H1 (cell line): ENCODE measurements around the gene RBSN. TPM values are rescaled to one million over a fixed set of nuclear protein-coding genes. Genes with fewer than 3 reads are reported as not detected.

Experiments used
- ASH2L ChIP-seq: fragments of 200-600, 300-600 bp; sonication (generic); IDR thresholded peaks from one replicate; pipeline ENCODE4 v1.7.1; 2017; ENCODE audit warnings: low read length
- CEBPB ChIP-seq: IDR thresholded peaks from 2 replicates; pipeline ENCODE4 v1.6.1; 2012; ENCODE audit warnings: low read depth, low read length
- CTBP2 ChIP-seq: IDR thresholded peaks from 2 replicates; pipeline ENCODE4 v1.7.0; 2011; ENCODE audit warnings: borderline replicate concordance, mild to moderate bottlenecking, moderate library complexity, mixed read lengths, low read length; ENCODE audit not compliant: insufficient read depth, insufficient read length
- GTF2F1 ChIP-seq: IDR thresholded peaks from 2 replicates; pipeline ENCODE4 v1.6.1; 2012; ENCODE audit warnings: low read depth, low read length, improper control_type of control experiment, borderline replicate concordance
- JUN ChIP-seq: IDR thresholded peaks from 2 replicates; pipeline ENCODE4 v1.6.1; 2011; ENCODE audit warnings: low read depth, mild to moderate bottlenecking, improper control_type of control experiment, low read length
- KDM5A ChIP-seq: fragments of 200-600 bp; IDR thresholded peaks from 2 replicates; pipeline ENCODE4 v1.7.1; 2012; ENCODE audit warnings: mild to moderate bottlenecking, low read length, inconsistent platforms, mixed read lengths
- SIN3A ChIP-seq, 2 experiments: IDR thresholded peaks in 1 of 2; conservative IDR thresholded peaks in 1 of 2; 2 replicates each; pipeline ENCODE4 v1.6.1; 2011 to 2012; ENCODE audit warnings: low read length in 2 of 2, improper control_type of control experiment in 1 of 2, low read depth in 1 of 2, mild to moderate bottlenecking in 1 of 2
- SRF ChIP-seq: IDR thresholded peaks from 2 replicates; pipeline ENCODE4 v1.6.1; 2011; ENCODE audit warnings: mild to moderate bottlenecking, low read depth, low read length, moderate library complexity
- TAF7 ChIP-seq: optimal IDR thresholded peaks from 2 replicates; pipeline ENCODE3; 2011; ENCODE audit warnings: low read depth, mild to moderate bottlenecking, inconsistent platforms, low read length, moderate library complexity, borderline replicate concordance
- YY1 ChIP-seq: IDR thresholded peaks from 2 replicates; pipeline ENCODE4 v1.6.1; 2011; ENCODE audit warnings: low read depth, mild to moderate bottlenecking, low read length
- polyA plus RNA-seq, 7 experiments: library from polyadenylated mRNA; depleted of rRNA in 3 of 7; stranded (reverse) in 5 of 7; unstranded in 2 of 7; fragments of >200 nt in 5 of 7; fragments of 200-250 nt in 2 of 7; gene quantifications; 1 replicate in 5 of 7; 2 replicates in 1 of 7; 4 replicates in 1 of 7; pipeline versions ENCODE4 v1.2.1 to v1.2.3, GENCODE V29; 2011 to 2013; ENCODE audit warnings: missing spikeins in 2 of 7, mixed read lengths in 2 of 7
- total RNA-seq: library from RNA; stranded (reverse); fragmentation: NEBNext Ultra II Directional; extraction: Animal tissue kit (Norgen Biotek cat#: 25700); gene quantifications from 2 replicates; pipeline ENCODE4 v1.2.1, GENCODE V29; 2021
- TF ChIP-seq, protein P1 (sequence below): fragments of 300-600 bp; sonication (generic); IDR thresholded peaks from 2 replicates; pipeline ENCODE4 v1.7.1; 2012; ENCODE audit warnings: low read length, moderate library complexity, mild to moderate bottlenecking, inconsistent platforms; ENCODE audit not compliant: insufficient replicate concordance

Gene RBSN
- total and polyA plus RNA-seq, 2 of the 8 experiments (the other 6 are each of a cell fraction or from before 2014, with no cell fraction given), result 5.9 to 20.0 TPM

DNA sequence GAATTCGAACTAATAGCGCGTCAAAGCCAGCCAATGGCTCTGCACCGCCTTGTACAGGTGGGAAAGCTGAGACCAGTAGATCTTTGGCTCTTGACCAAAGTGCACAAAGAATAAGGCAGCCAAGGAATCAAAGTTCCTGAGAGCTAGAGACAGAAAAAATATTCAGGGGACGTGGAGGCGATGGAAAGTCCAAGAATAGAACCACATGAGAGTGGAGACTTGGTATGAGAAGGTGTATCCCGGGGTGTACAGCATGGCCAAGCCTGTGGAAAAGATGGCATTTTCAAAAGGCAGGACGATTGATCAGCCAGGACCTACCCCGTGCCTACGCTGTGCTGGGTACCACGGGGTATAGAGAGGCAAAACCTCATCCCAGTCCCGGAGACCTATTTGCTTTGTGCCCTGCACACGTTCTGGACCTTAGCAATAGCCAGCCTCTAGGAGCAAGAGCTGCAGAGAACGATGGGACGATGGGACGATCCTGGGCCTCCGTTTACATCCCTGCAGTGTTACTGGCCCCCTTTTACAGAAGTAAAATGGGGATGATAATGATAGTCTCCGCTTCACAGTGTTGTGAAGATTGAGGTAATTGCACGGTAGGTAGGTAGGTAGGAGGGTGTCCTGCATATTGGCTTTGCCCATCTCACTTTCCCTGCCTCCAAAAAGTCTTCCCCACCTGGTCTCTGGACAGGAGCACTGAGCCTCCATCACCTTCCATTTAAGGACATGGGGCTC is 583 bp upstream of the RBSN start (continued):
- TF ChIP-seq, protein P1, sequence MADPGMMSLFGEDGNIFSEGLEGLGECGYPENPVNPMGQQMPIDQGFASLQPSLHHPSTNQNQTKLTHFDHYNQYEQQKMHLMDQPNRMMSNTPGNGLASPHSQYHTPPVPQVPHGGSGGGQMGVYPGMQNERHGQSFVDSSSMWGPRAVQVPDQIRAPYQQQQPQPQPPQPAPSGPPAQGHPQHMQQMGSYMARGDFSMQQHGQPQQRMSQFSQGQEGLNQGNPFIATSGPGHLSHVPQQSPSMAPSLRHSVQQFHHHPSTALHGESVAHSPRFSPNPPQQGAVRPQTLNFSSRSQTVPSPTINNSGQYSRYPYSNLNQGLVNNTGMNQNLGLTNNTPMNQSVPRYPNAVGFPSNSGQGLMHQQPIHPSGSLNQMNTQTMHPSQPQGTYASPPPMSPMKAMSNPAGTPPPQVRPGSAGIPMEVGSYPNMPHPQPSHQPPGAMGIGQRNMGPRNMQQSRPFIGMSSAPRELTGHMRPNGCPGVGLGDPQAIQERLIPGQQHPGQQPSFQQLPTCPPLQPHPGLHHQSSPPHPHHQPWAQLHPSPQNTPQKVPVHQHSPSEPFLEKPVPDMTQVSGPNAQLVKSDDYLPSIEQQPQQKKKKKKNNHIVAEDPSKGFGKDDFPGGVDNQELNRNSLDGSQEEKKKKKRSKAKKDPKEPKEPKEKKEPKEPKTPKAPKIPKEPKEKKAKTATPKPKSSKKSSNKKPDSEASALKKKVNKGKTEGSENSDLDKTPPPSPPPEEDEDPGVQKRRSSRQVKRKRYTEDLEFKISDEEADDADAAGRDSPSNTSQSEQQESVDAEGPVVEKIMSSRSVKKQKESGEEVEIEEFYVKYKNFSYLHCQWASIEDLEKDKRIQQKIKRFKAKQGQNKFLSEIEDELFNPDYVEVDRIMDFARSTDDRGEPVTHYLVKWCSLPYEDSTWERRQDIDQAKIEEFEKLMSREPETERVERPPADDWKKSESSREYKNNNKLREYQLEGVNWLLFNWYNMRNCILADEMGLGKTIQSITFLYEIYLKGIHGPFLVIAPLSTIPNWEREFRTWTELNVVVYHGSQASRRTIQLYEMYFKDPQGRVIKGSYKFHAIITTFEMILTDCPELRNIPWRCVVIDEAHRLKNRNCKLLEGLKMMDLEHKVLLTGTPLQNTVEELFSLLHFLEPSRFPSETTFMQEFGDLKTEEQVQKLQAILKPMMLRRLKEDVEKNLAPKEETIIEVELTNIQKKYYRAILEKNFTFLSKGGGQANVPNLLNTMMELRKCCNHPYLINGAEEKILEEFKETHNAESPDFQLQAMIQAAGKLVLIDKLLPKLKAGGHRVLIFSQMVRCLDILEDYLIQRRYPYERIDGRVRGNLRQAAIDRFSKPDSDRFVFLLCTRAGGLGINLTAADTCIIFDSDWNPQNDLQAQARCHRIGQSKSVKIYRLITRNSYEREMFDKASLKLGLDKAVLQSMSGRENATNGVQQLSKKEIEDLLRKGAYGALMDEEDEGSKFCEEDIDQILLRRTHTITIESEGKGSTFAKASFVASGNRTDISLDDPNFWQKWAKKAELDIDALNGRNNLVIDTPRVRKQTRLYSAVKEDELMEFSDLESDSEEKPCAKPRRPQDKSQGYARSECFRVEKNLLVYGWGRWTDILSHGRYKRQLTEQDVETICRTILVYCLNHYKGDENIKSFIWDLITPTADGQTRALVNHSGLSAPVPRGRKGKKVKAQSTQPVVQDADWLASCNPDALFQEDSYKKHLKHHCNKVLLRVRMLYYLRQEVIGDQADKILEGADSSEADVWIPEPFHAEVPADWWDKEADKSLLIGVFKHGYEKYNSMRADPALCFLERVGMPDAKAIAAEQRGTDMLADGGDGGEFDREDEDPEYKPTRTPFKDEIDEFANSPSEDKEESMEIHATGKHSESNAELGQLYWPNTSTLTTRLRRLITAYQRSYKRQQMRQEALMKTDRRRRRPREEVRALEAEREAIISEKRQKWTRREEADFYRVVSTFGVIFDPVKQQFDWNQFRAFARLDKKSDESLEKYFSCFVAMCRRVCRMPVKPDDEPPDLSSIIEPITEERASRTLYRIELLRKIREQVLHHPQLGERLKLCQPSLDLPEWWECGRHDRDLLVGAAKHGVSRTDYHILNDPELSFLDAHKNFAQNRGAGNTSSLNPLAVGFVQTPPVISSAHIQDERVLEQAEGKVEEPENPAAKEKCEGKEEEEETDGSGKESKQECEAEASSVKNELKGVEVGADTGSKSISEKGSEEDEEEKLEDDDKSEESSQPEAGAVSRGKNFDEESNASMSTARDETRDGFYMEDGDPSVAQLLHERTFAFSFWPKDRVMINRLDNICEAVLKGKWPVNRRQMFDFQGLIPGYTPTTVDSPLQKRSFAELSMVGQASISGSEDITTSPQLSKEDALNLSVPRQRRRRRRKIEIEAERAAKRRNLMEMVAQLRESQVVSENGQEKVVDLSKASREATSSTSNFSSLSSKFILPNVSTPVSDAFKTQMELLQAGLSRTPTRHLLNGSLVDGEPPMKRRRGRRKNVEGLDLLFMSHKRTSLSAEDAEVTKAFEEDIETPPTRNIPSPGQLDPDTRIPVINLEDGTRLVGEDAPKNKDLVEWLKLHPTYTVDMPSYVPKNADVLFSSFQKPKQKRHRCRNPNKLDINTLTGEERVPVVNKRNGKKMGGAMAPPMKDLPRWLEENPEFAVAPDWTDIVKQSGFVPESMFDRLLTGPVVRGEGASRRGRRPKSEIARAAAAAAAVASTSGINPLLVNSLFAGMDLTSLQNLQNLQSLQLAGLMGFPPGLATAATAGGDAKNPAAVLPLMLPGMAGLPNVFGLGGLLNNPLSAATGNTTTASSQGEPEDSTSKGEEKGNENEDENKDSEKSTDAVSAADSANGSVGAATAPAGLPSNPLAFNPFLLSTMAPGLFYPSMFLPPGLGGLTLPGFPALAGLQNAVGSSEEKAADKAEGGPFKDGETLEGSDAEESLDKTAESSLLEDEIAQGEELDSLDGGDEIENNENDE, result no peak
- TF ChIP-seq KDM5A (no peak), GTF2F1 (no peak), ASH2L (peak; percentile 96), SRF (no peak), CEBPB (no peak), CTBP2 (no peak), JUN (no peak), YY1 (no peak), TAF7 (peak; percentile 12), SIN3A (conservative IDR thresholded peaks at IDR 0.05 in 1 of 2, IDR thresholded peaks at IDR 0.05 in 1 of 2; ENCODE audit: low read depth in 1 of 2, low read length in 2 of 2) (no peak)
